Activated CD8-positive, alpha-beta memory T cell treated with anti-CD3 and anti-CD28 coated beads, Interleukin-2, amount 50 U/mL, for 1 hour (primary cell): ENCODE measurements around the gene PRIM2.
"Not testable (repeated sequence)": the region's sequence is repeated elsewhere in the genome, so short reads cannot be mapped to it uniquely, and the experiment has no call there.

ENCODE experiments used
- DNase-seq: peaks from one replicate; pipeline ENCODE4 v3.0.0-alpha.2; 2020; ENCODE audit errors: extremely low read depth

PRIM2 gene, protein sequence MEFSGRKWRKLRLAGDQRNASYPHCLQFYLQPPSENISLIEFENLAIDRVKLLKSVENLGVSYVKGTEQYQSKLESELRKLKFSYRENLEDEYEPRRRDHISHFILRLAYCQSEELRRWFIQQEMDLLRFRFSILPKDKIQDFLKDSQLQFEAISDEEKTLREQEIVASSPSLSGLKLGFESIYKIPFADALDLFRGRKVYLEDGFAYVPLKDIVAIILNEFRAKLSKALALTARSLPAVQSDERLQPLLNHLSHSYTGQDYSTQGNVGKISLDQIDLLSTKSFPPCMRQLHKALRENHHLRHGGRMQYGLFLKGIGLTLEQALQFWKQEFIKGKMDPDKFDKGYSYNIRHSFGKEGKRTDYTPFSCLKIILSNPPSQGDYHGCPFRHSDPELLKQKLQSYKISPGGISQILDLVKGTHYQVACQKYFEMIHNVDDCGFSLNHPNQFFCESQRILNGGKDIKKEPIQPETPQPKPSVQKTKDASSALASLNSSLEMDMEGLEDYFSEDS

DNA sequence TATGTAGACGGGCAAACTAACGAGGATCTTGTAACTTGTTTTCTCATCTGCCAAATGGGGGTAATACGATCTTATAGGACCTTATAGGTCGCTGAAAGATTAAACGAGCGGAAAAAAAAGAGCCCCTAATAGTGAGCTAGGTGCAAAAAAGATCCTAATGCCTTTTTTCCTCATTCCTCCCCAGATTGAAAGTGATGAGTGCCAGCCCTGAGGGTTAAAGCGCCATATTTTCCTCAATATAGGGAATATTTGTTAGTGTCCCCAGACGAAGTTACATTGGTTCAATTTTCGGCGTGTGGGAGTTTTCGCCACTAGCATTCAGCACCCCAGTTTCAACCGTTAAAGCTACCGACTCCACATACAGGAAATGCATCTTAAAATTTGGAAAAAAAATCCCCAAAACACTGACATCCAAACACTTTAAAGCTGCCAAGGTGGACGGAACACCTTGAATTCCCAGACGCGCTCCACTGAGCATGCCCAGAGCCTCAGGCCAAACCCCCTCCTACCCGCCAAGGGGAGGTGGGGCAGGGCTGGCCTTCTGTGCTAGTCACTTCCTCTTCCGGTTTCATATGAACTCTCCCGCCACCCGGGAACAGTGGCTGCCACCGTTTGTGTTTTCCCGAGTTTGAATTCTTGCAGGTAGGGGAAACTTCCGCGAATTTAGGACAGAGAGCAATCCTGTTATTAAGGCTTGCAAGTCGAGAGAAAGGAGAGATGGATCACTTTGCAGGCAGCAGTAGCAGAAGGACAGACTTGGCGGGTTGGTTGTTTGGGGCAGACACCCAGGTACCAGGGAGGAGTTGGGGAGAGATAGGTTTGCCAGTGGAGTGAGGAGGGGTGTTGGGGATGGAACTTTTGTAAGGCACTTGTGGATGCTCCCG, at the start of gene PRIM2:
Gene PRIM2, plus strand, starts transcription at position 571 of the 884 bp plus-strand sequence. CDS start 816 bp downstream, outside the sequence.
- peak; percentile 45 for DNase-seq

DNA sequence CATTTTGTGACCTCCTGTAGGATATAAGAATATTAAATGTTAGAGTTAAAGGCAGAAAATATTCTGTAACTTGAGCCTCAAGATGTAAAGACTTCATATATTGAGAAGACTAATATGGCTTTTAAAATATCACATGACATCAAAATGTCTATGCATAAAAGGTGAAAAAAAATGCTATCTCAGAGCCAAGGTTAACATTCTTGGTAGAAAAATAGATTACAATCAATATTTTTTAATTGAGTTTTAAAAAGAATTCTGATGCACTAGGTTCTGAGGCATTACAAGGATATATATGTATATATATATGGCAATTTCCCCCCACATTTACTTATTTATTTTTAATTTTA, 49.2 kb upstream of the PRIM2 start:
- DNase-seq = no peak

DNA sequence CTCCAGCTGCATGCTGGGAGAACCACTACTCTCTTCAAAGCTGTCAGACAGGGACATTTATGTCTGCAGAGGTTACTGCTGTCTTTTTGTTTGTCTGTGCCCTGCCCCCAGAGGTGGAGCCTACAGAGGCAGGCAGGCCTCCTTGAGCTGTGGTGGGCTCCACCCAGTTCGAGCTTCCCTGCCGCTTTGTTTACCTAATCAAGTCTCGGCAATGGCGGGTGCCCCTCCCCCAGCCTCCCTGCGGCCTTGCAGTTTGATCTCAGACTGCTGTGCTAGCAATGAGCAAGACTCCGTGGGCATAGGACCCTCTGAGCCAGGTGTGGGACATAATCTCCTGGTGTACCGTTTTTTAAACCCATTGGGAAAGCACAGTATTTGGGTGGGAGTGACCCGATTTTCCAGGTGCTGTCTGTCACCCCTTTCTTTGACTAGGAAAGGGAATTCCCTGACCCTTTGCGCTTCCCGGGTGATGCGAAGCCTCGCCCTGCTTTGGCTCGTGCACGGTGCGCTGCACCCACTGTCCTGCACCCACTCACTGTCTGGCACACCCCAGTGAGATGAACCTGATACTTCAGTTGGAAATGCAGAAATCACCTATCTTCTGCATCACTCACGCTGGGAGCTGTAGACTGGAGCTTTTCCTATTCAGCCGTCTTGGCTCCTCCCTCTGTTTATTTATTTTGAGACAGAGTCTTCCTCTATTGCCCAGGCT, 43.2 kb upstream of the PRIM2 start:
- DNase-seq = not testable (repeated sequence)

DNA sequence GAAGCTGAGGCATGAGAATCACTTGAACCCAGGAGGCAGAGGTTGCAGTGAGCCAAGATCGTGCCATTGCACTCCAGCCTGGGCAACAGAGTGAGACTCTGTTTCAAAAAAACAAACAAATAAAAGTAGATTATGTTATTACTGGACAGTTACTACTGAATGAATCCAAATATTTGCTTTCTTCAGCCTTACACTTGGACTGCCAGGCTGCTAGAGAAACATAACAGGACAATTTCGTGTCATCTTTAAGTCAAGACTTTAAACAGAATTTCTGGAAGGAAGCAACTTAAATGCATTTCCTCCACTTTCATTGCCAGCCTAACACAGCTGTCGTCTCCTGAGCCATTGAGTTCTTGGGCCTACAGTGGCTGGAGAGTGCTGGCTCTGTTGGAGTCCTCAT, 42.0 kb upstream of the PRIM2 start:
- DNase-seq = no peak

DNA sequence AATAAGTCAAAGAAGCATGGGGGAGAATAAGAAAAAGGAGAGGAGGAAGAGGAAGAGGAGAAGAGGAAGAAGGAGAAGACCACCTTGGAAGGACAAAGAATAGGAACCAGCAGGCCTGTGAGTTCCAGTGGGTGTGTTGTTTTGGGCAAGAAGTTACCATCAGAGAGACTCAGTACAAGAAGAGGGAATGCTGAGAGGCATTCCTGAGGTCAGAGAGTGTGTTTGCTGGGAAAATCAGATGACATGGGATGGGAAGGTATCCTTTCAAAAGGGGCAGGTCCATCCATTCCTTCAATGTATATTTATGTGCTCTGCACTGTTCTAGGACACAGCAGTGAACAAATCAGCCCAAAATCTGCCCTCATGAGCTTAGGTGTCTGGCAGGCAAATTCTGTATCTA, 40.5 kb upstream of the PRIM2 start:
- no peak for DNase-seq

DNA sequence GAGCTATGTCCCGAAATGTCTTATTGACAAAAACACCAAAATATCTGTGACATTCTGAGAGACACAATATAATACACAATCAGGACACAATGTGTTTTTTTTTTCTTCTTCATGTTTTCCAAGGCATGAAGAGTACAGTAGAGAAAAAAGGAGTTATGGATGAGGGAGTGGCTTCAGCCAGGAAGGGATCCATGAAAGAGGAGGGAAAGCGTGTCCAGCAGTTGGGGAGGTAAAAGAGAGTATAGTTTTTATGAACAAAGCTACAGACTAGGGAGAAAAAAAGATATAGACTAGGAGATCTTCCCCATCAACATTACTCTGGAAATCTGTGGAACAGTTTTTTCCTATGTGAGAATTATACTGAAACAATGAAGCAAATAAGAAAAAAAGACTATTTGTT, 38.9 kb upstream of the PRIM2 start:
- DNase-seq = no peak

DNA sequence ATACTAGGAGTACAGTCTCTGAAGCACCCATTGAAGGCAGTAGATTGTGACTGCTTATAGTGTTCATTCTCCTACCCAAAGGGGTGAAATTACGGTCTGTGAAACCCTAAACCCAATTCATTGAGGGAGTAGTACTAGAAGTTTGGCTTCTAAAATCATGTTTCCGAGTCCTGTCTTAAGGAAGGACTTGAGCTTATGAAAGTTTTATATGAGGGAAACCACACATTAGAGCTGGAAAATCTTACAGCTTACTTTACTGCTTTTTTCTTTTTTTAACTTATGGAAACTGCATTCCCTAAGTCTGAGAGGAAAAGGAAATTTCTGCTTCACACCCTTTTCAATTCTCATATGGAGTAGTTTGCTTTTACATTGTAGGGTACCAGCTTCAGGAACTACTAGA, 38.4 kb upstream of the PRIM2 start:
- DNase-seq = no peak

DNA sequence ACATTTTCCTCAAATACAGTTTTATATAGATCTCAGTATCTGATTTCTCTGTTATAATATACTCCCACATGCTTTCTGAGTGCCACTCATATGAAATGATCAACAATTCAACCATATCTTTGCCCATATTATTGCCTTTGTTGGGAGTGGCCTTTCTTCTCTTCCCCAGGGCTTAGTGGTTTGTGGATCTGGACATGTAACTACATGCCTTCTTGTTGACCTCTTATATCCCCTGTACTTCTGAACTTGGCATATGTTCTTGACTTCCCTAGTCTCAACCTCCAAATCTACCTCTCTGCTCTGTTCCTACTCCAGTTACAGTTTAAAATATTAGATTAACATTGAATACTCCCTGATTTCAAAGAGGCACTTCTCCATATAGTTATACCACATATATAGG, 34.3 kb upstream of the PRIM2 start:
- DNase-seq = no peak

DNA sequence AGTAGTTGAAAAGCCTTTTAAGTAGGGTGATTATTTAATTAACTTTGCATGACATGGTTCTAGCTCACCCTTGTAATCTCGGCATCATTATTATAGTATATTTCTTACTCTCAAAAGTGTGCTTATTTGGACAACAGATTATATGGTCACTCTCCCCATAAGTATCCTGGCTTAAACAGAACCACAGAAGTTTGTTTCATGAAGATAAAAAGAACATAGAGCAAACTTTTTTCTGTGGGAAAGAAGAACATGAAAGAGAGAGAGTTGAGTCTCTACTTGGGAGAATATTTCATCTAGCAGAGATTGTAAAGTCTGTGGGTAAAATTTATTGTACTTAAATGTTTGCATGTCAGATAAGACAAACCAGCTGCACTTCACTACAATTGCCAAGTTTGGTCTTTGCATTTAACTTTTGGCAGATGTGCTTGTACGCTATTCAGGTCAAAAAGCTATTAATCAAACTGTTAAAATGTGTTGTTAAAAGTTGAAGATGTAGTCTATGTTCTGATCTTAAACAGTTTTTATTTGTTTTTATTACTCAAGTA, 33.4 kb upstream of the PRIM2 start:
- DNase-seq = no peak

DNA sequence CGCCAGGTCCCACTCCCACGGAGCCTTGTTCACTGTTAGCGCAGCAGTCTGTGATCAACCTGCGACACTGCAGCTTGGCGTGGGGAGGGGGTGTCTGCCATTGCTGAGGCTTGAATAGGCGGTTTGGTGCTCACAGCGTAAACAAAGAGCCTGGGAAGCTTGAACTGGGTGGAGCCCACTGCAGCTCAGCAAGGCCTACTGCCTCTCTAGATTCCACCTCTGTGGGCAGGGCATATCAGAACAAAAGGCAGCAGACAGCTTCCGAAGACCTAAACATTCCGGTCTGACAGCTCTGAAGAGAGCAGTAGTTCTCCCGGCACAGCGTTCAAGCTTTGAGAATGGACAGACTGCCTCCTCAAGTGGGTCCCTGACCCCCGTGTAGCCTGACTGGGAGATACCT, 29.3 kb upstream of the PRIM2 start:
- not testable (repeated sequence) for DNase-seq

DNA sequence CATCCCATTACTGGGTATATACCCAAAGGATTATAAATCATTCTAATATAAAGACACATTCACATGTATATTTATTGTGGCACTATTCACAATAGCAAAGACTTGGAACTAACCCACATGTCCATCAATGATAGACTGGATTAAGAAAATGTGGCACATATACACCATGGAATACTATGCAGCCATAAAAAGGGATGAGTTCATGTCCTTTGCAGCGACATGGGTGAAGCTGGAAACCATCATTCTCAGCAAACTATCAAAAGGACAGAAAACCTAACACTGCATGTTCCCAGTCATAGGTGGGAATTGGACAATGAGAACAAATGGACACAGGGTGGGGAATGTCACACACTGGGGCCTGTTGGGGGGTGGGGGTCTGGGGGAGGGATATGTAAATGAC, 24.0 kb upstream of the PRIM2 start:
- not testable (repeated sequence) for DNase-seq

DNA sequence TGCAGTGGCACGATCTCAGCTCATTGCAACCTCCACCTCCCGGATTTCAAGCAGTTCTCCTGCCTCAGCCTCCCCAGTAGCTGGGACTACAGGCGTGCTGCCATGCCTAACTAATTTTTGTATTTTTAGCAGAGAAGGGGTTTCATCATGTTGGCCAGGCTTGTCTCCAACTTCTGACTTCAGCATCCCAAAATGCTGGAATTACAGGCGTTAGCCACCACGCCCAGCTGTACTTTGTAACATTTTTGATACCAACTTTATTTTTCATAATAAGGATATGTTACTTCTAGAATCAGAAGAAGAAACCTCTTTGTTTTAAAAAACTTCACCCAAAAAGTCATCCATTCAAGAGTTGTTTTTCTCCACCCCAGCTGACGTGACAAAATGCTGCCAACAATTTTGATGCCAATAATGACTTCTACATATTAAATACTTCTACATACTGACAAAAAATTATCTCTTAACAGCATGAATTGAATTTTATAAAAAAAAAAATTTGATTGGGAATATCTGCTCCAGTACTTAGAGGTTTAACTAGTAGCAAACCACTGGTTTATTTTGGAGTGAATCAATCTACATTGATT, 22.5 kb upstream of the PRIM2 start:
- no peak for DNase-seq

DNA sequence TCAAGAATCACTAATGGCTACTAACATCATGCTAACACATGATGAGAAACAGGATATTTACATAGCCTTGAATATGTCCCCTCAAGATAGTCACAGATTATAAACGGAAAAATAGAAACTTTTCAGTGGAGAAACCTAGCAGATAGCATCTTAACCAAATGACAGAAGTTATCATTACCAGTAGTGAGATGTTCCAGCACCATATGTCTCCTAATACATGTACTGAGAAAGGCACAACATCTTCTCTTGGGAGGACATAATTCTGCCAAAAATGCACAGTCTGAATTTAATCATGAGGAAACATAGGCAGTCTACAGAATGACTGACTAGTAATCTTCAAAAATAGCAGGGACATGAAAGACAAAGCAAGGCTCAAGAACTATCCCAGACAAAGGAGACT, 19.9 kb upstream of the PRIM2 start:
- DNase-seq = no peak

DNA sequence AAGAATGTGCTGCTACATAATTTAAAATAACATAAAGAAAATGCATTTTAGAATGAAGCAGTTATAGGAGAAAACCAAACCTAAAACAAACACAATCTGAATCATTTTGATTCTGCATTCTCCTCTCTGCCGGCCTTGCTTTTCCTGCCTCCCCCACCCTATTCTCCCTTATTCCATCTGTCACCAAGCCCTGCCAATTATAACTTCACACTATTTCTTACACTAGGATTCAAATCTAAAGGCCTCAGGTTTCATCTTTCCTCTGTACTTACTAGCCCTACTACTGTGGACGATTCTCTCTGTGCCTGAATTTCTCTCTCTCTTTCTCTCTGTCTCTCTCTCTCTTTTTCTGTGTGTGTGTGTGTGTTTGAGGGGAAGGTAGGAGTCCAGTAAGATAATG, 18.7 kb upstream of the PRIM2 start:
- DNase-seq = no peak

DNA sequence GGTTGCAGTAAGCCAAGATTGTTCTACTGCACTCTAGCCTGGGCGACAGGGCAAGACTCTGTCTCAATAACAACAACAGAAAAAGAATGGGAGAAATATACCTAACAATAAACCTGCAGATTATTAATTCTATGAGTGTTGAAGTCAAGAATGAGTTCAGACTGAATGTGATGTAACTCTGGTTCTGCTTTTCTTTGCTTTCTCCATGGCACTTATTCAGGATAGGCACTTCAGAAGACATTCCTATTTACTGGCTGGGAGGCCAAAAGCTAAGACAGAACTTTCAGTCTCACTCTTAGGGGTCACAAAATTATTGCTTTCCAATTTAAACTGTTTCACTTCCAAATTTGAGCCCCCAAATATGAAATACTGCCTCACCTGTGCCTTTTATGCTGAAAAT, 15.7 kb upstream of the PRIM2 start:
- no peak for DNase-seq

DNA sequence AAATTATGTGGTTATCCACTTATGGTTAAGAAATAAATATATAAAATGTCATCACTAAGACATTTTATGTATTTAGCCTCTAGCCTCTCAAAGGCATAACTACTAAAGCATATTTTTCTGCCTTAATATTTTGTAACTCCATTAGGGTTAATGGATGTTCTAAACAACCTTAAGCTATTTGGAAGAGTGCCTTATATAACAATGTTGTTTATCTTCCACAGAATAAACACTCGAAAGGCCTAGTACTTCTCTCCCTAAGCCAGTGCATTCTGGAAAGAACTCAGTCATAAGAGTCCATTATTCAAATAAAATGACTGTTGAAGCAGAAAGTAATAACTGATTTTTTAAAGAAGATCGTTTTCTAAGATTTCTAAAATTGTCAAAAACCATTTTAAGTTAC, 15.0 kb upstream of the PRIM2 start:
- DNase-seq = no peak

DNA sequence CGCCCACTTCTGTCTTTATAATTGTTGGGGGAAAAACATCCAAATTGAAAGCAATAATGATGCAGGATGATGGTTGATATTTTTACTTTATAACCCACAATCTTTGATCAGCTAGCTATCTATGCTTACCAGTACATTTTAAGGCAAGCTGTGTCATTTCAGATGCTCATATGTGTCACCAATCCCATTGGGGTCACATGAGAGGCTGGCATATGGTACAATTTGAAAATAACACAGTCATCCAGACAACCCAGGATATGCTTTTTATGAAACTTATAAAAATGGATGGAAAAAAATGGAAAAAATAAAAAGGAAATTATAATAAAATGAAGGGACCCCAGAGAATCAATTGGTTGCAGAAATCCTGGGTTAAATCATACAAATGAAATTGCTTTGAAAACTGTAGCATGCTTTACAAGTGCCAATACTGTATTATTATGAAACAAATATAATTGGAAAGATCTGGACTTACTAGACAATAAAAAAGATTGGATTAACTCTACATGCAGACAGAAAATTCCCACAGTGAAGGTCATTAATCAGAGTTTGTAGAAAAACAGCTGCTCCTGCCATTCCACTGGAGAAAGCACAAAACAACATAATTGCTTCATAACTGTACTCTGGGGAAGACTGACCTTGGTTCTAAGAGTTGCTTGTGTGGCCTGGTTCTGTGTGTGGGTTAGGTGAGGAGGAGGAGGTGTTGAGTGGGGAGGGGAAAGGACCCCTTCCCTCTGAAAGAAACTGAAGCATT, 13.3 kb upstream of the PRIM2 start:
- DNase-seq = no peak

DNA sequence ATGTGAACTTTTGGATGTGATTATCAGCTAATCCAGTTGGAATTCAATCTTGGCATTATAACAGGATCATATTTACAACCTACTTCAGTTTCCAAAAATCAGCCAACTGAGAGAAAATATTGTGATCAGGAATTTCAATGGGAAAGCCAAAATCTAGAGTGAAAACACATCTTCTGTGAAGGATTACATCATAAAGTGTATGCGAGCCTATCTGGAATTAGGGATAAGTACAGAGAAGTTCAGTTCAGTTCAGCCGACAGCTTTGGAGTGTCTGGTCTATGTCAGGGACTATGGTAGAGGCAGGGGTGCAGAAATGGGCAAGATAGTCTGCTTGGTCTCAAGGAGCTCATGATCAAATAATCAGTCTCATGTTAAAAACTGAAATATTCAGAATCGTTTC, 12.3 kb upstream of the PRIM2 start:
- no peak for DNase-seq

DNA sequence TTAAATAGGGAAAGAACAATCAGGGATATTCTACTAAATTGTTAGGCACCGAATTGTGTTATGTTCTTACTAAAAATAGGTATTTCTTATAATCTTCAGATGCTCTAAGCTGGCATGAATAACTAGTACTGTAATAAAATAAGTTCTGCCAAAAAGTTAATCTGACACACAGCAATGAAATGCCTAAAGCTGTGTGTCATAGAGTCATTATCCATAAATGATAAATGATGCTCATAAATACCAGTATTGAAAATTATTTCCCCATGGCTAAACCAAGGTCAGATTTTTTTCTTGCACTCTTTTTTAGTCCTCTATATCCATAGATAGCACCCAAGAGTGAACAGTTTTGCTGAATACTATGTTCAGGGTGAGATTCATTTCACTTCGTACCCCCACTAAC, 11.7 kb upstream of the PRIM2 start:
- no peak for DNase-seq

DNA sequence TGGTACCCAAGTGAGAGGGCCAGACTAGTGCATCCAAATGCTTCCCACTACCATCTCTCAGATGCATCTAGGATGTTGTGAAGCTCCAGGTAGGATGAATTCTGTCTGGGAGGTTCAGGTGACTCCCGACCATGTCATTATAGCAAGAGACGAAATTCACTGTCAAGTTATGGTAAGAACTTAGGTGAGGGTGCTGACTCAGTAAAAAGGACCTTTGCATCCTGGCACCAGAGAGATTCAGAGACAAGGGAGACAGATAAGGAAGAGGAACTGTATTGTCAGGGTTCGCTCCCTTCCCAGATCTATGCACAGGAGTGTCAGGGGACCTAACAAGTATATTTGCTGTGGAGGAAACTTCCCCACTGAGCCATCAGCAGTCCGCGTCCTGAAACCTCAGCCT, 11.2 kb upstream of the PRIM2 start:
- DNase-seq = no peak

DNA sequence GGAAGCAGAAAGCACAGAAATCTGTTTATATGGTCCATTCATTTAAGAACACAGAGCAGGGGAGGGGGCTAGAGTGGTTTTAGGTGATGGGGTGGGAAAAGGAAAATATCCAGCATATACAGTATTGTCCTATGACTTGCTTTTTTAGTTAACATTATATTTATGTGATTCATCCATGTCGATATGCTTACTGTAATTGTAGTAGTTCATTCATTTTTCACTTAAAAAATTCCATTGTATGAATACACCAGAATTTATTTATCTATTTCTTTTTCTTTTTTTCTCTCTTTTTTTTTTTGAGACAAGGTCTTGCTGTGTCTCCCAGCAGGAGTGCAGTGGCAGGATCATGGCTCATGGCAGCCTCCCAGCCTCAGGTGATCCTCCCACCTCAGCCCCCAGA, 9.6 kb upstream of the PRIM2 start:
- DNase-seq = no peak
